Coronary artery (tissue), 2 donors: Measurements from ENCODE around the gene CD1B.
"Not testable (repeated sequence)": the region's sequence is repeated elsewhere in the genome, so short reads cannot be mapped to it uniquely, and the experiment has no call there.

Experiments used
- DNase-seq: peaks from one replicate; pipeline ENCODE4 v3.0.0-alpha.2; 2017; ENCODE audit warnings: low spot score
- H3K27ac ChIP-seq, 2 donors: fragments of 200-600 bp; sonication (generic); one replicate each; pipeline ENCODE4 v1.5.1; 2016 to 2019
- H3K4me3 ChIP-seq: fragments of 200-600 bp; sonication (generic); 2 replicates; pipeline ENCODE4 v1.5.1; 2016; ENCODE audit warnings: mild to moderate bottlenecking, moderate library complexity
- TF ChIP-seq, protein P1 (sequence below): fragments of 200-600 bp; sonication (generic); IDR thresholded peaks from one replicate; pipeline ENCODE4 v1.5.1; 2019; ENCODE audit warnings: antibody characterized with exemption

The CD1B gene

DNA sequence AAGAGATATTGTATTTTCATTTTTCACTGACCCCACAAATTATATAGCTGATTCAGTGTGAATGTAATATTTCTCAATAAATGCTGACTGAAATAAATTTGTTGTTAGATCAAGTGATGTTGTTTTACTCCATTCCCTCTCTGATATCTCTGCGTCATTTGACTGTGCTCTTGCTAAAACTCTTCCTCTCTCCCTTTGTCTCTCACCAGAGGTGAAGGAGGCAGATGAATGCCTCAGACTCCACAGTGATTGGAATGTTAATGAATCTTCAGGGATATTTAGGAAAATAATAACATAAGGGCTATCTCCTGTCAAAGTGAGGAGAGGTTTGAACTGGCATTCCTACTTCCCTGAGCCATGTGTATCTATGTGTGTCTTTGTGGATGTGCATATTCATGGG lies 26.1 kb upstream of the CD1B start:
- TF ChIP-seq, protein P1, sequence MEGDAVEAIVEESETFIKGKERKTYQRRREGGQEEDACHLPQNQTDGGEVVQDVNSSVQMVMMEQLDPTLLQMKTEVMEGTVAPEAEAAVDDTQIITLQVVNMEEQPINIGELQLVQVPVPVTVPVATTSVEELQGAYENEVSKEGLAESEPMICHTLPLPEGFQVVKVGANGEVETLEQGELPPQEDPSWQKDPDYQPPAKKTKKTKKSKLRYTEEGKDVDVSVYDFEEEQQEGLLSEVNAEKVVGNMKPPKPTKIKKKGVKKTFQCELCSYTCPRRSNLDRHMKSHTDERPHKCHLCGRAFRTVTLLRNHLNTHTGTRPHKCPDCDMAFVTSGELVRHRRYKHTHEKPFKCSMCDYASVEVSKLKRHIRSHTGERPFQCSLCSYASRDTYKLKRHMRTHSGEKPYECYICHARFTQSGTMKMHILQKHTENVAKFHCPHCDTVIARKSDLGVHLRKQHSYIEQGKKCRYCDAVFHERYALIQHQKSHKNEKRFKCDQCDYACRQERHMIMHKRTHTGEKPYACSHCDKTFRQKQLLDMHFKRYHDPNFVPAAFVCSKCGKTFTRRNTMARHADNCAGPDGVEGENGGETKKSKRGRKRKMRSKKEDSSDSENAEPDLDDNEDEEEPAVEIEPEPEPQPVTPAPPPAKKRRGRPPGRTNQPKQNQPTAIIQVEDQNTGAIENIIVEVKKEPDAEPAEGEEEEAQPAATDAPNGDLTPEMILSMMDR = no peak
- DNase-seq = no peak
- no peak overlapping the region for H3K27ac ChIP-seq
- H3K4me3 ChIP-seq = no peak overlapping the region

DNA sequence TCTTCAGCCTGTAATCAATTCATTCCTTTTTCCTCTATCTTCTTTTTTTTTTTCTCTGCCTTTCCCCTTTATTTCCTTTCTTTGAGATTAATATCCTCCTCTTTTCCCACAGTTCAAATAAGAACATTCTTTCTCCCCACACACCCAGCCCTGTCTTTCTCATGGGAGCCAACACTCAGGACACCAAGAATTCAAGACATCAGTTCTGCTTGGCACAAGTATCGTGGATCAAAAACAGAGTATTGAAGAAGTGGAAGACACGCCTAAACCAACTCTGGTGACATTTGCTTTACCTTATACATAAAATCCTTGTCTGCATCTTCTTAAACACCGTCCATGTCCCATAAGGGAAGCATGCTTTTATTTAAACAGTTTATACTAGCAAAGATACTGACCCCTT lies 25.3 kb upstream of the CD1B start:
- no peak for DNase-seq
- TF ChIP-seq, protein P1 = no peak
- Histone ChIP-seq H3K4me3 (no peak overlapping the region), H3K27ac (no peak overlapping the region)

DNA sequence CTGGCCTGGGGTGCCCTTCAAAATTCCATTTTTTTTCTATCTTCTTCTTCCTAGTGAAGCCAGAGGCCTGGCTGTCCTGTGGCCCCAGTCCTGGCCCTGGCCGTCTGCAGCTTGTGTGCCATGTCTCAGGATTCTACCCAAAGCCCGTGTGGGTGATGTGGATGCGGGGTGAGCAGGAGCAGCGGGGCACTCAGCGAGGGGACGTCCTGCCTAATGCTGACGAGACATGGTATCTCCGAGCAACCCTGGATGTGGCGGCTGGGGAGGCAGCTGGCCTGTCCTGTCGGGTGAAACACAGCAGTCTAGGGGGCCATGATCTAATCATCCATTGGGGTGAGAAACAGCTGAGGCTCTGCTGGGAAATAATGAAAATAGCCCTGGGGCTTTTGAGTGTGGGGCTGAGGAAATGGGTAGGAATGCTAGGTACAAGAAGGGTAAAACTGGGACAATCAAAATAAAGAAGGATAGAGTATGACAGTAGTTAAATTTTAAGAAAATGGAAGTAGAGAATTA lies 24.5 kb upstream of the CD1B start:
- H3K4me3 ChIP-seq = no peak overlapping the region
- TF ChIP-seq, protein P1 = no peak
- no peak for DNase-seq
- H3K27ac ChIP-seq = no peak overlapping the region

DNA sequence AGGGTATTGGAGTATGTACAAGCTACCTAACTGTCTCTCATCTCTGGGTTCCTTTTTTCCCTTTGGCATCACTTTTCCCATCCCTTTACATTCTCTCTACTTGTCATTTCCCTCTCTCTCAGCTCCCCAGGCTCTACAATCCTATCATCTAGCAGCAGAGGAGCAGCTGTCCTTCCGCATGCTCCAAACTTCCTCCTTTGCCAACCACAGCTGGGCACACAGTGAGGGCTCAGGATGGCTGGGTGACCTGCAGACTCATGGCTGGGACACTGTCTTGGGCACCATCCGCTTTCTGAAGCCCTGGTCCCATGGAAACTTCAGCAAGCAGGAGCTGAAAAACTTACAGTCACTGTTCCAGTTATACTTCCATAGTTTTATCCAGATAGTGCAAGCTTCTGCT lies 22.9 kb upstream of the CD1B start:
- TF ChIP-seq, protein P1 = no peak
- DNase-seq = no peak
- no peak overlapping the region for H3K4me3 ChIP-seq
- no peak overlapping the region for H3K27ac ChIP-seq

DNA sequence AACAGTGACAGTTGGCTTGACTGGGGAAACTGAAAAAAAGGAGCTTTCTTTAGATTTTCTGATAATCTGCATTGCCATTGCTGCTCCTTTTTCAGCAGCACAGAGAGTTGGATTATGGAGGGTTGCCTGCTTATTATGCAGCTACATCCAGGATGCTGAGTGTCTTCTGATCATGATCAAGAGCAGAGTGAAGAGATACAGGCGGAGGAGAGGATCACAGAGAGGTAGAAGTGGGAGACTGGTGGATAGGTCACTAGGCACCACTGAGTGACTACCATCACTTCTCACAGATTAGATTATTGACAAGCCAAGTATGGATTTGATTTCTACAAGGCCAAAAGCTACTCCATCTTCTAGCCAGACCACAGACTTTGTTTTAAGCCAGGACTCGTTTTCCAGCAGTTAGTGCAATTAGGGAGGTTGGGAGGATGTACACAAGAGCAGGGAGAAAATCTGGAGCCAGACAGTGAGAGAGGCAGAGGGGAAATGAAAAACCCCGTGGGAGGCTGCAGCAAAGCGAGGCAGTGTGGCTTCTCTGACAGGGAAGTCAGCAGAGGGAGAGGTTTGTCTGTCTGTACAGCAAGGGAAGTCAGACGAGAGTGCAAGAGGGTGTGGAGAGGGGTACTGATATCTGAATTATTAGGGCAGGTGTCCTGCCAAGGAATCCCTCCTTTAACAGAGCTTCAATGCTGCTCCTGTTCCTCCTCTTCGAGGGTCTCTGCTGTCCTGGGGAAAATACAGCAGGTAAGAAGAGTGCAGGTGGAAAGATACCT lies 22.2 kb upstream of the CD1B start, which contains the start of gene CD1E:
Gene CD1E (plus strand): TSS at position 592 of the 773 bp plus-strand sequence. CDS start 95 bp downstream, at position 687.
- no peak within 1 kb of the TSS for H3K27ac ChIP-seq
- H3K4me3 ChIP-seq = no peak within 1 kb of the TSS
- TF ChIP-seq, protein P1 = no peak
- DNase-seq = no peak

DNA sequence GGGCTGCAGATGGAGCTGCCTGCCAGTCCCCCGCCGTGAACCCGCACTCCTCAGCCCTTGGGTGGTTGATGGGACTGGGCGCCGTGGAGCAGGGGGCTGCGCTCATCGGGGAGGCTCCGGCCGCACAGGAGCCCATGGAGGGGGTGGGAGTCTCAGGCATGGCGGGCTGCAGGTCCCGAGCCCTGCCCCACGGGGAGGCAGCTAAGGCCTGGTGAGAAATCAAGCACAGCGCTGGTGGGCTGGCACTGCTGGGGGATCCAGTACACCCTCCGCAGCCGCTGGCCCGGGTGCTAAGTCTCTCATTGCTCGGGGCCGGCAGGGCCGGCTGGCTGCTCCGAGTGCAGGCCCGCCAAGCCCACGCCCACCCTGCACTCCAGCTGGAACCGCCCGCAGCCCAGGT lies 17.6 kb upstream of the CD1B start:
- H3K4me3 ChIP-seq, DNase-seq, H3K27ac ChIP-seq: not testable (repeated sequence)

DNA sequence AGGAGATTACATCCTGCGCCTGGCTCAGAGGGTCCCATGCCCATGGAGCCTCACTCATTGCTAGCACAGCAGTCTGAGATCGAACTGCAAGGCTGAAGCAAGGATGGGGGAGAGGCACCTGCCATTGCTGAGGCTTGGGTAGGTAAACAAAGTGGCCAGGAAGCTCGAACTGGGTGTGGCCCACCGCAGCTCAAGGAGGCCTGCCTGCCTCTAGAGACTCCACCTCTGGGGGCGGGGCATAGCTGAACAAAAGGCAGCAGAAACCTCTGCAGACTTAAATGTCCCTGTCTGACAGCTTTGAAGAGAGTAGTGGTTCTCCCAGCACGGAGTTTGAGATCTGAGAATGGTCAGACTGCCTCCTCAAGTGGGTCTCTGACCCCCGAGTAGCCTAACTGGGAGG lies 5.1 kb upstream of the CD1B start:
- H3K27ac ChIP-seq, DNase-seq, H3K4me3 ChIP-seq: not testable (repeated sequence)

DNA sequence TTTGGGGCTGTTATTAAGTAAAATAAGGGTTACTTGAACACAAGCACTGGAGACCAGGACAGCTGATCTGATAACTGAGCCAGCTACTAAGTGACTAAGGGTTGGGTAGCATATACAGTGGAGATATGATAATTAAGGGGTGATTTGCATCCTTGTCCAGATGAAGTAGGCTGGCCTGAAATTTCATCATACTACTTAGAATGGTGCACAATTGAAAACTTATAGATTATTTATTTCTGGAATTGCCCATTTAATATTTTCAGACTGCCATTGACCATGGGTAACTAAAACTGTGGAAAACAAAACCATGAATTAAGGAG lies 3.8 kb upstream of the CD1B start:
- H3K4me3 ChIP-seq = no peak overlapping the region

More for the DNA sequence above, 3.8 kb upstream of the CD1B start:
- DNase-seq = no peak
- no peak overlapping the region for H3K27ac ChIP-seq
- TF ChIP-seq, protein P1 = no peak
